HEK293 (cell line): ENCODE measurements around the gene CACNA1B.

Experiments used
- PRDM10 ChIP-seq: fragments of 450-650 bp; formaldehyde crosslinking; IDR thresholded peaks from 2 replicates; pipeline ENCODE4 v1.5.1; 2016; ENCODE audit warnings: missing biosample characterization, missing genetic modification characterization
- TCF7L2 ChIP-seq: IDR thresholded peaks from 2 replicates; pipeline ENCODE4 v1.6.1; 2011; ENCODE audit warnings: low read depth, mild to moderate bottlenecking, inconsistent platforms, low read length, moderate library complexity, borderline replicate concordance
- ZBTB1 ChIP-seq: fragments of 450-650 bp; formaldehyde crosslinking; IDR thresholded peaks from 2 replicates; pipeline ENCODE4 v1.5.1; 2016; ENCODE audit warnings: missing biosample characterization, missing genetic modification characterization
- ZBTB26 ChIP-seq: fragments of 450-650 bp; formaldehyde crosslinking; optimal IDR thresholded peaks from 2 replicates; pipeline ENCODE3; 2016; ENCODE audit warnings: missing biosample characterization, mild to moderate bottlenecking, missing genetic modification characterization
- ZNF274 ChIP-seq, 2 experiments: fragments of 200-500 bp in 1 of 2; fragments of 450-650 bp in 1 of 2; sonication (Bioruptor generic) in 1 of 2; formaldehyde crosslinking in 1 of 2; IDR thresholded peaks; 2 replicates each; pipeline versions ENCODE4 v1.5.1 to v1.6.1; 2014 to 2016; ENCODE audit warnings: borderline replicate concordance in 1 of 2, inconsistent platforms in 1 of 2, low read length in 1 of 2, missing biosample characterization in 1 of 2, missing genetic modification characterization in 1 of 2
- TF ChIP-seq, protein P1 (sequence below): fragments of 450-650 bp; formaldehyde crosslinking; IDR thresholded peaks from 2 replicates; pipeline ENCODE4 v1.5.1; 2016; ENCODE audit warnings: missing biosample characterization, missing genetic modification characterization

GRCh38 chr9:138053321-138053868, 175.8 kb downstream of the CACNA1B start:
- TF ChIP-seq ZNF274 (IDR thresholded peaks at IDR 0.05; ENCODE audit: low read length) (no peak), ZNF274 (tag by site-specific recombination; IDR thresholded peaks at IDR 0.05; ENCODE audit: borderline replicate concordance) (no peak), TCF7L2 (no peak), PRDM10 (tag by site-specific recombination) (no peak), ZBTB26 (tag by site-specific recombination) (no peak), ZBTB1 (tag by site-specific recombination) (no peak)
- TF ChIP-seq, protein P1, sequence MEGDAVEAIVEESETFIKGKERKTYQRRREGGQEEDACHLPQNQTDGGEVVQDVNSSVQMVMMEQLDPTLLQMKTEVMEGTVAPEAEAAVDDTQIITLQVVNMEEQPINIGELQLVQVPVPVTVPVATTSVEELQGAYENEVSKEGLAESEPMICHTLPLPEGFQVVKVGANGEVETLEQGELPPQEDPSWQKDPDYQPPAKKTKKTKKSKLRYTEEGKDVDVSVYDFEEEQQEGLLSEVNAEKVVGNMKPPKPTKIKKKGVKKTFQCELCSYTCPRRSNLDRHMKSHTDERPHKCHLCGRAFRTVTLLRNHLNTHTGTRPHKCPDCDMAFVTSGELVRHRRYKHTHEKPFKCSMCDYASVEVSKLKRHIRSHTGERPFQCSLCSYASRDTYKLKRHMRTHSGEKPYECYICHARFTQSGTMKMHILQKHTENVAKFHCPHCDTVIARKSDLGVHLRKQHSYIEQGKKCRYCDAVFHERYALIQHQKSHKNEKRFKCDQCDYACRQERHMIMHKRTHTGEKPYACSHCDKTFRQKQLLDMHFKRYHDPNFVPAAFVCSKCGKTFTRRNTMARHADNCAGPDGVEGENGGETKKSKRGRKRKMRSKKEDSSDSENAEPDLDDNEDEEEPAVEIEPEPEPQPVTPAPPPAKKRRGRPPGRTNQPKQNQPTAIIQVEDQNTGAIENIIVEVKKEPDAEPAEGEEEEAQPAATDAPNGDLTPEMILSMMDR (tag by site-specific recombination) = no peak
